H9 (cell line): Measurements from ENCODE around the gene RNU6-1. TPM values are rescaled to one million over a fixed set of nuclear protein-coding genes. Genes with fewer than 3 reads are reported as not detected.

Experiments used
- DNase-seq: peaks from one replicate; pipeline ENCODE4 v3.0.0-alpha.2; 2017
- H2AFZ ChIP-seq: one replicate; pipeline ENCODE4 v1.6.1; 2013; ENCODE audit warnings: mild to moderate bottlenecking, low read length, control low read depth, moderate library complexity
- H2AK5ac ChIP-seq: 2 replicates; pipeline ENCODE4 v1.6.1; 2013; ENCODE audit warnings: low read length, control low read depth, mixed read lengths; ENCODE audit not compliant: insufficient read length
- H2BK120ac ChIP-seq: one replicate; pipeline ENCODE4 v1.6.1; 2013; ENCODE audit warnings: low read depth, mild to moderate bottlenecking, low read length, control low read depth, inconsistent platforms; ENCODE audit not compliant: poor library complexity, severe bottlenecking
- H2BK12ac ChIP-seq: 2 replicates; pipeline ENCODE4 v1.6.1; 2013; ENCODE audit warnings: low read length, control low read depth, mixed read lengths, low read depth; ENCODE audit not compliant: insufficient read length
- H2BK15ac ChIP-seq: 2 replicates; pipeline ENCODE4 v1.6.1; 2013; ENCODE audit warnings: low read depth, low read length, control low read depth
- H2BK20ac ChIP-seq: one replicate; pipeline ENCODE4 v1.6.1; 2013; ENCODE audit warnings: low read depth, mild to moderate bottlenecking, low read length, control low read depth, inconsistent platforms; ENCODE audit not compliant: poor library complexity, severe bottlenecking
- H2BK5ac ChIP-seq: 2 replicates; pipeline ENCODE4 v1.6.1; 2013; ENCODE audit warnings: low read length, control low read depth, mixed read lengths; ENCODE audit not compliant: insufficient read length
- H3K14ac ChIP-seq: 2 replicates; pipeline ENCODE4 v1.6.1; 2013; ENCODE audit warnings: low read length, control low read depth; ENCODE audit not compliant: insufficient read depth
- H3K18ac ChIP-seq: 2 replicates; pipeline ENCODE4 v1.6.1; 2013; ENCODE audit warnings: low read depth, mild to moderate bottlenecking, mixed read lengths, low read length, control low read depth; ENCODE audit not compliant: insufficient read length
- H3K23ac ChIP-seq: 2 replicates; pipeline ENCODE4 v1.6.1; 2013; ENCODE audit warnings: low read length, control low read depth, mixed read lengths, low read depth; ENCODE audit not compliant: insufficient read length
- H3K23me2 ChIP-seq: 2 replicates; pipeline ENCODE4 v1.6.1; 2013; ENCODE audit warnings: low read depth, mild to moderate bottlenecking, mixed read lengths, low read length, control low read depth; ENCODE audit not compliant: insufficient read length, poor library complexity, severe bottlenecking
- H3K27ac ChIP-seq: 2 replicates; pipeline ENCODE4 v1.5.1; 2013; ENCODE audit warnings: low read length, control low read depth, mixed read lengths, low read depth; ENCODE audit not compliant: insufficient read length
- H3K27me3 ChIP-seq: 2 replicates; pipeline ENCODE4 v1.6.1; 2013; ENCODE audit warnings: low read length, control low read depth, inconsistent platforms; ENCODE audit not compliant: insufficient read depth
- H3K4ac ChIP-seq: 2 replicates; pipeline ENCODE4 v1.6.1; 2013; ENCODE audit warnings: low read depth, mild to moderate bottlenecking, control low read depth, inconsistent platforms, low read length, moderate library complexity
- H3K4me1 ChIP-seq: 2 replicates; pipeline ENCODE4 v1.6.1; 2013; ENCODE audit warnings: low read length, control low read depth, inconsistent platforms; ENCODE audit not compliant: insufficient read depth
- H3K4me2 ChIP-seq: 2 replicates; pipeline ENCODE4 v1.6.1; 2013; ENCODE audit warnings: low read length, control low read depth, mixed read lengths; ENCODE audit not compliant: insufficient read length, insufficient read depth
- H3K56ac ChIP-seq: 2 replicates; pipeline ENCODE4 v1.6.1; 2013; ENCODE audit warnings: low read depth, mild to moderate bottlenecking, mixed read lengths, low read length, control low read depth; ENCODE audit not compliant: insufficient read length
- H3K79me1 ChIP-seq: 2 replicates; pipeline ENCODE4 v1.6.1; 2013; ENCODE audit warnings: low read depth, mild to moderate bottlenecking, moderate library complexity, low read length, control low read depth, inconsistent platforms; ENCODE audit not compliant: insufficient read depth, poor library complexity, severe bottlenecking
- H3K79me2 ChIP-seq: 2 replicates; pipeline ENCODE4 v1.6.1; 2013; ENCODE audit warnings: low read length, control low read depth, inconsistent platforms; ENCODE audit not compliant: insufficient read depth
- H3K9ac ChIP-seq: 2 replicates; pipeline ENCODE4 v1.6.1; 2013; ENCODE audit warnings: low read length, control low read depth, mixed read lengths; ENCODE audit not compliant: insufficient read length; ENCODE audit errors: extremely low read depth
- H3K9me3 ChIP-seq: one replicate; pipeline ENCODE4 v1.6.1; 2013; ENCODE audit warnings: low read depth, low read length, inconsistent platforms; ENCODE audit not compliant: control insufficient read depth
- H3T11ph ChIP-seq: one replicate; pipeline ENCODE4 v1.6.1; 2013; ENCODE audit warnings: mild to moderate bottlenecking, low read length, control low read depth, inconsistent platforms
- H4K20me1 ChIP-seq: one replicate; pipeline ENCODE4 v1.6.1; 2013; ENCODE audit not compliant: control insufficient read depth, insufficient read length, insufficient read depth
- H4K5ac ChIP-seq: 2 replicates; pipeline ENCODE4 v1.6.1; 2013; ENCODE audit warnings: low read depth, mild to moderate bottlenecking, mixed read lengths, low read length, control low read depth; ENCODE audit not compliant: insufficient read length
- H4K8ac ChIP-seq: replicated peaks from 2 replicates; pipeline ENCODE4 v1.6.1; 2013; ENCODE audit warnings: low read length, control low read depth, mixed read lengths, low read depth; ENCODE audit not compliant: insufficient read length
- H4K91ac ChIP-seq: 2 replicates; pipeline ENCODE4 v1.6.1; 2013; ENCODE audit warnings: low read depth, mild to moderate bottlenecking, moderate library complexity, mixed read lengths, low read length, control low read depth; ENCODE audit not compliant: insufficient read length
- H3K27ac Mint-ChIP-seq, 3 experiments: 2 replicates in 2 of 3; 3 replicates in 1 of 3; pipeline ENCODE4 v1.8.0; 2020 to 2021; ENCODE audit warnings: mixed read lengths in 3 of 3, mild to moderate bottlenecking in 1 of 3, moderate library complexity in 1 of 3
- H3K27me3 Mint-ChIP-seq: 2 replicates; pipeline ENCODE4 v1.8.0; 2021; ENCODE audit warnings: low read depth, mild to moderate bottlenecking, moderate library complexity, mixed read lengths
- H3K36me3 Mint-ChIP-seq, 3 experiments: 2 replicates in 2 of 3; 3 replicates in 1 of 3; pipeline ENCODE4 v1.8.0; 2020 to 2021; ENCODE audit warnings: low read depth in 3 of 3, mixed read lengths in 3 of 3; ENCODE audit not compliant: insufficient read depth in 1 of 3
- H3K4me1 Mint-ChIP-seq, 2 experiments: 2 replicates each; pipeline ENCODE4 v1.8.0; 2020; ENCODE audit warnings: mixed read lengths in 2 of 2
- H3K4me3 Mint-ChIP-seq, 2 experiments: 2 replicates in 1 of 2; 3 replicates in 1 of 2; pipeline ENCODE4 v1.8.0; 2020 to 2021; ENCODE audit warnings: mild to moderate bottlenecking in 2 of 2, mixed read lengths in 2 of 2, moderate library complexity in 1 of 2
- H3K9me3 Mint-ChIP-seq, 2 experiments: 2 replicates in 1 of 2; 3 replicates in 1 of 2; pipeline ENCODE4 v1.8.0; 2020; ENCODE audit warnings: mild to moderate bottlenecking in 2 of 2, mixed read lengths in 2 of 2, moderate library complexity in 1 of 2
- CTCF ChIP-seq: fragments of 200-600 bp; sonication (generic); conservative IDR thresholded peaks from 3 replicates; pipeline ENCODE4 v1.8.0; 2021; ENCODE audit warnings: antibody characterized with exemption, mild to moderate bottlenecking
- WGBS: extraction: QIAGEN DNeasy Blood & Tissue Kit; methylation state at CpG from one replicate; pipeline ENCODE4 v1.1.7; 2013; ENCODE audit warnings: missing lambda C conversion rate, low lambda C conversion rate, mixed read lengths; ENCODE audit not compliant: insufficient read length; ENCODE audit errors: extremely low coverage; 5-methylcytosine and 5-hydroxymethylcytosine counted together
- total RNA-seq: library from RNA; stranded (reverse); gene quantifications from 2 replicates; pipeline ENCODE4 v1.2.1, GENCODE V29; 2021

The RNU6-1 gene
- total RNA-seq, 1 experiment from 2014 or later = not detected

GRCh38 chr15:67843092-67843501 is 3.3 kb upstream of the RNU6-1 start:
- Mint-ChIP-seq H3K4me3 (peak overlapping the region in 1 of 2 experiments; percentile 27; a peak in 1 of 5 replicates), H3K36me3 (no peaks in the 10 kb centered on the region), H3K4me1 (peaks cover 48 to 50% of the 10 kb centered on the region in 2 experiments), H3K9me3 (peaks cover 4% of the 10 kb centered on the region in 2 experiments; a peak in 3 of 5 replicates), H3K27me3 (peaks cover 31% of the 10 kb centered on the region), H3K27ac (peak overlapping the region in 1 of 3 experiments; percentile 29; a peak in 2 of 7 replicates)
- Histone ChIP-seq H4K20me1 (no peaks in the 10 kb centered on the region), H3K27me3 (peaks cover 4% of the 10 kb centered on the region; the same call in 1 of the 2 replicates), H2AK5ac (no peak overlapping the region), H3K23me2 (peaks cover 10% of the 10 kb centered on the region), H3K4ac (no peak overlapping the region), H3K18ac (no peak overlapping the region), H3K79me1 (no peaks in the 10 kb centered on the region), H3K27ac (no peak overlapping the region), H4K91ac (no peak overlapping the region), H2BK15ac (no peak overlapping the region), H2BK20ac (no peak overlapping the region), H2AFZ (no peak overlapping the region), H3K14ac (no peak overlapping the region), H2BK5ac (no peak overlapping the region), H3K79me2 (no peaks in the 10 kb centered on the region), H3K9me3 (no peaks in the 10 kb centered on the region), H3K9ac (no peak overlapping the region), H2BK120ac (no peak overlapping the region), H3K23ac (no peak overlapping the region), H3K4me2 (no peak overlapping the region), H4K5ac (no peak overlapping the region), H3K56ac (no peak overlapping the region), H3K4me1 (peaks cover 4% of the 10 kb centered on the region; the same call in 1 of the 2 replicates), H3T11ph (no peak overlapping the region), H4K8ac (no peak overlapping the region), H2BK12ac (no peak overlapping the region)
- TF ChIP-seq CTCF = no peak
- WGBS = no CpG with 5 or more reads among the region's 7 CpGs
- no peak for DNase-seq
